Inflammatory macrophage treated with lipopolysaccharide for 1 hour (primary cell): ENCODE measurements around the gene KRT74.

Experiments
- DNase-seq, 2 donors: peaks; one replicate each; pipeline ENCODE4 v3.0.0-alpha.2; 2020 to 2022

KRT74 gene

GRCh38 chr12:52568111-52568510, 5.5 kb downstream of the KRT74 start:
- no peak for DNase-seq

GRCh38 chr12:52566847-52567291, 6.8 kb downstream of the KRT74 start:
- DNase-seq, result no peak

GRCh38 chr12:52564582-52564981, 9.1 kb downstream of the KRT74 start:
- no peak for DNase-seq

DNA sequence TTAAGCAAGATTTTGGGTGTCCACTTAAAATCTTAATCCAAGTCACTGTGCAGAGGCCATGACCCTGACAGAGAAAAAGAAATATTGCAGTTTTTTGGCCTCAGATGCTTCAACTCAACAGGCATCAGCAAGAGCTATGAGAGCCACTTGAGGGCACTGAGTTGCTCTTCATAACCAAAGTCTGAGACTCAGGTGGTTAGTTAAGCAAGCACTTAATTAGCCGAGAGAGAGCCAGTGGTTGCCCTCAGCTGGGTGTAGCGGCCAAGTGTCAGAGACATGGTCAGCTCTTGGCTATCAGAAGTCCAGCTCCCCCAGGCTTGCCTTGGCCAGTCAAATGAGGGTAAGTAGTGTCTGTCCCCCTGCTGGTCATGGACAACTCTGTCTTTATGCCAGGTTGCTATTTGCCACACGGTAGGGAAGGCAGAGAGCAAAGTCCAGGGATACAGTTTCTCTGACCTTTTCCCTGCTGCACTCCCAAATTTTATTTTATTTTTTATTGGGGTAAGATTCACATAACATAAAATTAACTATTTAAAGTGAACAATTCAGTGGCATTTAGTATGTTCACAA, 11.7 kb downstream of the KRT74 start:
- DNase-seq, result peak; percentile 5 to 10

DNA sequence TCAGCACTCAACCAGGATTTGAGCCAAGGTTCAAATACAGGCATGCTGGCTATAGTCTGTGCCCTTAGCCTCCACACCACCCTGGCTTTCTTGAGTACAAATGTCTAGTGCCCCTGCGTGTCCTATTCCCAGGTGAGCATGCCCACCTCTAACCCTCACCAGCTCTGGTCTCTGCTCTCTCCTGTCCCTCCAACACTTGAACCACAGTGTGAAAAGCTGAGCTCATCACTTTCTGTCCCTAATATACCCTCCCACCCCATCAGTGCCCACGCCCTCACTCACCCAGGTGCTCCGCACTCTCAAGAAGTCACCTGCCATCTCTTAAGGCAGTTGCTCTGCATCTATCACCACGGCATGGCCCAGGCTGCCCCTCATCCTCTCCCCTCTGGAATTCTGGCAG, 13.7 kb downstream of the KRT74 start:
- no peak for DNase-seq

DNA sequence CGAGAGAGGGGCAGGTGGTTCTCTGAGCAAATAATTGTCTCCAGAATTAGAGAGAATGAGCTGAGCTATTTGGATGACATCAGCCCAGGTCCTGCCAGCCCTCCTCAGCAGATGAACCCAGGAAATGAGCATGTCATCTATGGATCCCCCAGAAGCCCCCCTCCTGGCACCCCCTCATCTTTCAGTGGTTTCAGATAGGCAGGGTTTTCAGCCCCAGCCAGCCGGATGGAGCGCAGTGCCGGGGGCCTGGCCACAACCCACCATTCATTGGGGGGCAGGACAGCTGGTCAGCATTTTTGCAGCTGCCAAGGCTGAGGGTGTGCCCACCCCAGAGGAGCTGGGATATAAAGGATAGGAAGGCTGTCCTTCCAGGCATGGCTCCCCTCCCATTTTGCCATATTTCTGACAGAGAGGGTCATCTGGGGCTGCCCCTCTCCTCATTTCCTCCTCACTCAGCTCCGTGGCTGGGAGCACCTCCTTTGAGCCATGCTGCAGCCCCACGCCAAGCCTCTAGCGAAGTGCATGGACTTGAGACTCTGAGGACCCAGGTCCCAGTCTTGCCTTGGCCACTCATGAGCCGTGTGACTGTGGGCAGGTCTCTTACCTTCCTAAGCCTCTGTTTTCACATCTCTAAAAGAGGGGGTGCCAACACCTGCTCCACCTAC, 14.7 kb downstream of the KRT74 start:
- DNase-seq, result no peak

DNA sequence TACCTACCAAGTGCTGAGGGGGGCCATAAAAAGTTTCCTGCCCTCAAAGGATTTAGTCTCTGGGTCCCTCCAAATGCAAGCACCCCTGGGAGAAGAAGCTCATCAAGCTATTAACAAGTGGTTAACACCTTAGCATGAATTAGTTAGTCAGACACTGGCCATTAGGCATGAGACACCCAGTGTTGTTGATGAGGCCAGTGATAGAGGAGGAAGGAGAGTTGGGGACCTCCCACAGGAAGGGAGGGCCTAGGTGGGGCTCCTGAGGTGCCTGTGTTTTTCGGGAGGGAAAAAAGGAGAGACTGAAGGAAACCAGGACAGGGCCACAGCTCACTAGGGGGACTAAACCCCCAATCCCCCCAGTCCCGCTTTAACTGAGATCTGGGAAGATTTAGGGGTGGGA, 16.2 kb downstream of the KRT74 start:
- no peak for DNase-seq

- DNase-seq, result no peak
These were observed 18.1 kb downstream of the KRT74 start for GRCh38 chr12:52555577-52555976.

- no peak for DNase-seq
These were observed 20.9 kb downstream of the KRT74 start, which contains the start of gene KRT71 for GRCh38 chr12:52552681-52553195. Gene KRT71 (minus strand): TSS chr12:52553145. CDS start chr12:52553077, 68 bp downstream.

DNA sequence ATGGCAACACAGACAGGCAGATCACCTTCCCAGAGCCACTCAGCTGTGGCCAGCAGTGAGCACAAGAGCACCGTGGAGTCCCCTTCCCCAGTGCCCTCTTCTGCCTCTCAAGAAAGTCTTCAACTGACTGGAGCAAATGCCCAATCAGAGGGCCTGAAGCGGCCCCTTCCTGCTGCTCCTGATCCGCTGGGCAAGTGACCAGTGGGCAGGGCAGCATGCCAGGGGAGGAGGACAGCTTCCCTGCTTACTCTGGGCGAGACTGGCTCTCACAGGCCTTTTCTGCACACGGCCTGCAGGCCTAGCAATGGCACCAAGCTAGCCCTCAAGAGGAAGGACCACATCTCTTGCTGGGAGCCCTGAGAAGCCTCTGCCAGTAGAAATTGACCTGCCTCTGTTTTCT, 21.6 kb downstream of the KRT74 start:
- no peak for DNase-seq

GRCh38 chr12:52551216-52551865, 22.3 kb downstream of the KRT74 start:
- no peak for DNase-seq

DNA sequence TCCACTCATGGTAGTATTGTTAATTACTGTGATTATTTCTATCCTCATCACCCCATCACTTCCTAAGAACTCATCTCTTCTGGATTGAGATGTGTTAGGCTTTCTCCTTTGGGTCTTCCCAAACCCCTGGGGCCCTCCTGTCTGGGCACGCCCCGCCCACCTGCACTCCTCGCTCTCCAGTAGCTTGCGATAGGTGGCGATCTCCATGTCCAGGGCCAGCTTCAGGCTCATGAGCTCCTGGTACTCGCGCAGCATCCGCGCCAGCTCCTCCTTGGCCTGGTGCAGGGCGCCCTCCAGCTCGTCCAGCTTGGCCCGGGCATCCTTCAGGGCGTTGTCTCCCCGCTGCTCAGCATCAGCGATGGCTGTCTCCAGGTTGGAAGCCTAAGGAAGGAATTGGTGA, 27.5 kb downstream of the KRT74 start:
- no peak for DNase-seq

DNA sequence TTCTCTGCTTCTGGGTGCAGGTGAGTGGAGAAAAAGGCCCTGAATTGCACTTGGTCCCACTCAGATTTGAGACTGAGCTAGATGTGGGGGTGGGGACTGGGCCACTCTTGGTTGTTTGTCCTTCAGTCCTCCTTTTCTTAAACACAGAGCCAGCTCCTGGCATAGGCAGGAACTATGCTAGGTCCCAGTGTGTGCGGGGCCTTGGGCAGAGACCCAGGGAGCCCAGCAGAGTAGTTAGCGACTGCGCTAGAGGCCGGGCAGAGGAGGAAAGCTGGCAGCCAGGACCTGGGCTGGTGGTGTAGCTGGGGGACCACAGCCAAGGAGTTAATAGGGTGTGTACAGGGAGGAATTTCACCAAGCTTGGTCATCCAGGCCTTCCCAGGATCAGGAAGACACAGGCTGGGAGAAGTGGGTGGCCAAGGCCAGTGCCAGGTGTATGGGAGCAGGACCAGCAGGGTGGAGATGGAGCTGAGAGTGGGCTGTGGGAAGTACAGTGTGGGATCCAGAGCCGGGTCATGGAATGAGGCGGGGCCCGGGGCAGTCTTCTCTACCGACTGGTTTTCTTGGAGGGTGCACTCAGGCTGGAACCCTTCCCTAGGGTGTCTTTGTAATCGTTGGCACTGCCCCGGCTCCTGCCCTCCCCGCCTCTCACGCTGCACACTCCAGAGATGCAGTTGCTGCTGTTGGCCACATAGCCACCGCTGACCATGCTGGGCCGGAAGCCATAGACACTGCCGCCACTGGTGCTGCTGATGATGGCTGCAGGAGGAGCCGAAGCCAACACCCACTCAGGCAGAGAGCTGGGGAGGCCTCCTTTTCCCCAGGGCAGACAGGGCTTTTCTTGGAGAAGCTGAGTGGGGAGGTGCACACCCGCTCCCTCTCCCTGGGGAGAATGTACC, 29.4 kb downstream of the KRT74 start:
- no peak for DNase-seq

GRCh38 chr12:52542785-52543318, 30.8 kb downstream of the KRT74 start:
- DNase-seq, result peak; percentile 2 to 4

DNA sequence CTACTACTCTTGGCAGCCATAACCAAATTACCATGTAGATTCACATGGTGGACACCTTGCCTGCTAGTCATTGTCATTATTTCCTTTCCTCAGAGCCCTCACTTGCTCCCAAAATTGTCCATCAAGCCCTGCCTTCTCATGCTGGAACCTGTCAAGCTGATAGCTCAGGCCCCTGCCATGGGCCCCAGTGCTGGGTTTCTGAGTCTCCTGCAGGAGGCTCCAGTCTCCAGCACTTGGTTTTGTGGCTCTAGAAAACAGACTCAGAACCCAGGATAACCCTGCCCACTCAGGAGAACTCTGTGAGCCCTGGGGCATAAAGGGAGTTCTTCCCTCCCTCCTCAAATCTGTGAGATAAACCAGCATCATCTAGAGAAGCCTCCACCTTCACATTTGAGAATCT, 31.5 kb downstream of the KRT74 start:
- DNase-seq, result no peak

- no peak for DNase-seq
These were observed 31.9 kb downstream of the KRT74 start for GRCh38 chr12:52541709-52542108.

DNA sequence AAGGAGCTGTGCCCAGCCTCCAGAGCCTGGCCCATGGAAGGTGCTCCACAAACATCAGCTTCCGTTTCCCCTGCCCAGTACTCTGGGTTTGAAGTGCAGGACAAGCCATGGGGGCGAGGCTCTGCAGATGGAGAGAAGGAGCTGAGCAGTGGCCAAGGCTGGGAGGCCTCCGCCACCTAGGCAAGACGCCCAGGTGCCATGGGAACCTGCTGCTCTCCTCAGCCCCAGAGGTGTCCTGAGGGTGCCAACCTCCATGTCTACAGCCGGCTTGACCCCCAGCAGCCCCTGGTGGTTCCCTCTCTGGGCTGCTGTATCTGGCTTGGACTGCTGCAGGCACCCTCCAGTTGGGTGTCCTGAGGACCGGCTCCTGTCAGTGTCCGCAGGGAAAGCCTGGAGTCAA, 33.1 kb downstream of the KRT74 start:
- DNase-seq, result no peak

DNA sequence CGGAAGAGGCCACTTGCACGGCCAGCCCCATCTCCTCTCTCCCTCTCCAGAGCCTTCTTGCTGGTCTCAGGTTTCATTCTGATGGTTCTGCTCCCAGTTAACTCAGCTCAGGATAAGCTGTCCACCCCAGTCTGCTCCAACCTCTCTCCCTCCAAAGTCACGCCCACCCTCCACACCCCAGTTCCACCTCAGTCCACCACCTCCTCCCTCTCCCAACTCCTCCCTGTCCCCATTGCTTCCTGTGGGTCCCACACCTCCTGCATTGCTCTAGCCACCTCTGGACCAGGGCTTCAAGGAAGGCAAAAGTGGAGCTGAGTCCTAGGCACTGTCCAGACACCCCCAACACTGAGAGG, 33.8 kb downstream of the KRT74 start:
- no peak for DNase-seq

- DNase-seq, result no peak
These were observed 34.4 kb downstream of the KRT74 start for GRCh38 chr12:52539083-52539820.

DNA sequence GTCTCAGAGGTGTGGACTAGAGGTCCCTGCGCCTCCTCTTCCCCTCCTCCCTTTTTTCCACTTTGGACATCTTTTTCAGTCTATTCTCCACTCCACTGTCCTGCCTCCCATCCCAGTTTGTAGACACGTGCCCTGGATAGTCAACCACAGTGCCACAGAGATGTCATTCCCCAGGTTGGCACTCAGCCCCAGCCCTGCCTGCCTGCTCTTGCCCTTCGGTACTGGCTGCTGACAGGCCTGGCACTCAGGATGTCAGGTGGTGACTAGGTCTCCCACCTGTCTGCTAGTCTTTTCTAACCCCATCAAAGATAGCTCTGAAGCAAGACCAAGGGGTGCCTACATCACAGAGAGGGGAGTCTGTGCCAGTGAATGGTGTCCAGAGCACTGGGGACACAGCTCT, 36.5 kb downstream of the KRT74 start:
- DNase-seq, result no peak

GRCh38 chr12:52535574-52535973, 38.1 kb downstream of the KRT74 start:
- no peak for DNase-seq

DNA sequence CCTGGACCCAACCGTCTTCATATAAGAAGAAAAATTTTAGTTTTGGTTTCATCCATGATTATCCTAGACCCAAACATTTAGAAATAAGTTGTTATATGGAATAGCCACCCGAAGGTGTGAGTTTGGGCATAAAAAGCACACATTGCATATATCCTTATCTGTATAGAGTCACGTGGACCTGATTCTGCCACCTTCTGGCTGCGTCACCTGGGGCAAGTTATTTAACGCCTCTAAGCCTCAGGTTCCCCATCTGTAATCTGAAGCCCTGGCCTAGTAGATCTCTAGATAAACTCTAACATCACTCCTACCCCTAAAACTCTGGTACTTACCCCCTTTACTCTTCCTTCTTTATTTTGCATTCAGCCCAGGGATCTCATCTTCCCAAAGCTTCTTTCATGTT, 39.2 kb downstream of the KRT74 start:
- DNase-seq, result no peak
